UCSD-AML1 (cell line): ENCODE measurements around the gene TOMM40L.
"Not testable (repeated sequence)": the region's sequence is repeated elsewhere in the genome, so short reads cannot be mapped to it uniquely, and the experiment has no call there.

Experiments
- DNase-seq: peaks from one replicate; lab custom pipeline; 2025; ENCODE audit not compliant: unreplicated experiment; lab: John Stamatoyannopoulos, UW

Gene TOMM40L

GRCh38 chr1:161251579-161251978 is 25.7 kb downstream of the TOMM40L start:
- no peak for DNase-seq

DNA sequence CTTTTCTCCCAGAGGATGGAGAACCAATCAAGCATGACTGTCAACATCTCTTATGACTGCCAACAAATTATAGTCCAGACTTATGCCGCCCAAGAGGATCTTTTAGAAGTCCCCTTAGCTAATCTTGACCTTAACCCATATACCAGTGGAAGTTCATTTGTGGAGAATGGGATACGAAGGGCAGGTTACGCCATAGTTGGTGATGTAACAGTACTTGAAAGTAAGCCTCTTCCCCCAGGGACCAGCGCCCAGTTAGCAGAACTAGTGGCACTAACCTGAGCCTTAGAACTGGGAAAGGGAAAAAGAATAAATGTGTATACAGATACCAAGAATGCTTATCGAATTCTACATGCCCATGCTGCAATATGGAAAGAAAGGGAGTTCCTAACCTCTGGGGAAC is 29.4 kb downstream of the TOMM40L start:
- DNase-seq: not testable (repeated sequence)

- DNase-seq: not testable (repeated sequence)
Measured at GRCh38 chr1:161255955-161256520, 30.2 kb downstream of the TOMM40L start.

DNA sequence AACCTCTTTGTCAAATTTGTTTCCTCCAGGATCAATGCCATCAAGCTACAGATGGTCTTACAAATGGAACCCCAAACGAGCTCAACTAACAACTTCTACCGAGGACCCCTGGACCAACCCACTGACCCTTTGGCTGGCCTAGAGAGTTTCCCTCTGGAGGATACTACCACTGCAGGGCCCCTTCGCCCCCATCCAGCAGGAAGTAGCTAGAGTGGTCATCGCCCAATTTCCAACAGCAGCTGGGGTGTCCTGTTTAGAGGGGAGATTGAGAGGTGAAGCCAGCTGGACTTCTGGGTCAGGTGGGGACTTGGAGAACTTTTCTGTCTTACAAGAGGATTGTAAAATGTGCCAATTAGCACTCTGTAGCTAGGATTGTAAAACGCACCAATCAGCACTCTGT is 31.2 kb downstream of the TOMM40L start:
- not testable (repeated sequence) for DNase-seq

DNA sequence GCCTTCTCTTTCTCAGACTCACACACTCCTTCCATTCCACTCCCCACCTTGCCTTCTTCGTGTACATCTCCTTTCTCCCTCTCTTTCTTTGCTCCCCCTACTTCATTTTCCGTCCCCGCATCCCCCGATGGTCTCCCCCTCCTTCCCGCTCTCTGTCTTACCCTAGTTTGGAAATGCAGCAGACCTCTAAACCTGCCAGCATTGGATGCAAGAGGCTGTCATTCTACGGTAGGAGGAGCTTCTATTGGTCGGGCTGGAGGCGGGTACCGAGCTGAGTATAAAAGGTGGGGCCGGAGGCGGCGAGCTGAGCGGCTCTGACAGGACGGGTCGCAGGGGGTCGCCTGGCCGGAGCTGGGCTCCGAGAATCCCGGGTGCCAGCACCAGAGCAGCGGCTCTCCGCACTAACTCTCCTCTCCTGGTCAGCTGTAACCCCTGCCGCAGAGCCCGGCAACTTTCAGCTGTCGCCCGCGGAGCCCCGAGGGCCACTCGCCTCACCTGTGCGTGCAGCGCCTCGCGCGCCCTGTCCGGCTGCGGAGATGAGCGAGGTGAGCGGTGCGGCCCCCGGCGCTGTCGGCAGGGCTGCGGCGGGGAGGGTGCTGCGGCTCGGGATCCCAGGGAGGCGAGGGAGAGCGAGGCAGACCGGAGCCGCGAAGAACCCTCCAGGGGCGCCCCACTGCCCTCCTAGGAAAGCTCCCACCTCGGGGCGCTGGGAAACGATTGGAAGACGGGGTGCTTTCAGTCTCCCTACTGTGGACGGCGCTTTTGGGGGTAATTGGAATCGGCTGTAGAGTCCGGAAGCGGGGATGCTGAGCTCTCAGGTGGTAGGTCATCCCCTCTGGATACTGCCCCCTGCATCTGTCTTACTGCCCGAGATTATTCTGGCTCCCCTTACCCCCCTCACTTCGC is 32.8 kb downstream of the TOMM40L start, which contains the start of gene PCP4L1:
PCP4L1 (plus strand) TSS at position 307 of the 906 bp plus-strand sequence; CDS start at position 537, 230 bp downstream.
- no peak for DNase-seq

DNA sequence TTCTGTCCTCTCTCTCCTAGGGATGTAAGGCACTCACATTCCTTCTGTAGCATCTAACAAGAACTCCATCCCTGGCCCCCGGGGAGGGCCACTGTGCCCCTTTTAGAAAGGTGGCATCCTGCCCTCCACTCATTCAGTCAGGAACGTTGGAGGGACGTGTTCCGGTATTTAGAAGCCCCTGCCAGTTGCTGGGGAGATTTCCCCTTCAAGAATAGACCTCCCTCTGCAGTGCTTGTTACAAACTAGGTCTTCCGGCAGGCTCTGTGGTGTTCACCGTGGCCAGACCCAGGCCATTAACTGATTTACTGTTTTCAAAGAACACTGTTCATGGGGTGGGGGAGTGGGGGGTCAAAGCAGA is 33.5 kb downstream of the TOMM40L start:
- DNase-seq: no peak

DNA sequence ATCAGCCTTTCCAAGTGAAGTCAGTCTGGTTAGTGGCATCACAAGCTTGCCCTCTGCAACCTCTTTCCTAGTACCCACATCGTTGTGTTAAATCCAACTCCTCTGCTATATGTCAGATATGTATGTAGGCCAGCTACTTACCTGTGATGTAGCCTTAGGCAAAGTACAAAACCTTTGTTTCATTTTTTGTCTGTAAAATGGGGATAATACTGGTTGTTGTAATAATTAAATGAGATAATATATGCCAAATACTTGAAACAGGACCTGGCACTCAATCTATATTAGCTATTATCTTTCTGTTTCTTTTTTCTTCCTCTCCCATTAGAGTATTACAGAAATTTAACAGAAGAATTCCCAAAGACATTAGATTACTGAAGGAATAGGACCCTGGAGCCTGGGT is 33.9 kb downstream of the TOMM40L start:
- DNase-seq: no peak

GRCh38 chr1:161260376-161261260 is 34.8 kb downstream of the TOMM40L start:
- no peak for DNase-seq

DNA sequence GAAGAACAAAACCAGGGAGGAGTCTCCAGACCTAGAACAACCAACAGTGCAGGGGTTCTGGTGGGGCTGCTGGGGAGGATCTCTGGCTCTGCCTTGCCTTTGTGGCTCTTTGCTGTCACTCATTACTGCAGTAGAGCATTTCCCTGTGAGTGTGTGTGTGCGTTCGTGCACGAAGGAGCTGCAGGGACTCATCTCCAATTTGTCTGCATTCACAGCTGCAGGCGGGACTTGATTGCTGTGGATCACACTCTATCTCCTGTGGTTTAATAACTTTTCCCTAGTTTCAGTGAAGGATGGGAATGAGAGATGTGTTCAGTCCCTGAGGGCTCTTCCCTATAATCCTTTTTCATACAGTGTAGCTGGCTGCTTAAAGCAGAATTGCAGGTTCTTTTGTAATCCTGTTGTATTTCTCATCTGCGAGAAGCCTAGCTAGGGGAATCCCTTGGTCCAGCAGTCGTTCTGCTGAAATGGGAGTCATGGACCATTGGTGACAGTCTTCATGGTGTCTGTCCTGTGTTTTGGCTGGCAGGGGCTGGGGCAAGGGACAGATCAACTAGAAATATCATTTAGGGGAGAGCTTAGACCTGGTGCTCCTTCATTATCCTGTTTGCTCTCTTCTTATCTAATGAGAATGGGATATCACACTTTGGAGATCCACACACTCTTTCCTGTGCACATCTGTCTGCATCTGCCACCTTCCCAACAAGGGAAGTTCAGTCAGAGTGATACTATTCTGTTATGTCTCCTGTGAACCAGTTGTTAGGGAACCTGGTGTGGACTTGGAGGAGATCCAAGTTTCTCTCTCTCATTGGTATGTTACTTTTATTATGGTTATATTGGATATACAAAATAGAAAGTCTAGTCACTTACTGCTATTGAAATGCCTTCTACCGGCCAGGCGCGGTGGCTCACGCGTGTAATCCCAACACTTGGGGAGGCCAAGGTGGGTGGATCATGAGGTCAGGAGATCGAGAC is 35.7 kb downstream of the TOMM40L start:
- no peak for DNase-seq

DNA sequence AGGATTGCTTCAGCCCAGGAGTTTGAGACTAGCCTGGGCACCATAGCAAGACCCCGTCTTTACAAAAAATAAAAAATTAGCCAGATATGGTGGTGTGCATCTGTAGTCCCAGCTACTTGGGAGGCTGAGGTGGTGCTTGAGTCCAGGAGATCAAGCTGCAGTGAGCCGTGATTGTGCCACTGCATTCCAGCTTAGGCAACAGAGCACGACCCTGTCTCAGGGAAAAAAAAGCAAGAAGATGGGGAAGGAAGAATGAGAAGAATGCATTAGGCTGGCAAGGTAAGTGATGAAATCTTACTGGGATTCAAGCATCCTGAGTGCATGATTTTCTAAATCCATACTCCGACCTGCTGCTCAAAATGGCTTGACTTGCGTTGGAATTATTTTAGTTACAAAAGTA is 39.4 kb downstream of the TOMM40L start:
- no peak for DNase-seq

DNA sequence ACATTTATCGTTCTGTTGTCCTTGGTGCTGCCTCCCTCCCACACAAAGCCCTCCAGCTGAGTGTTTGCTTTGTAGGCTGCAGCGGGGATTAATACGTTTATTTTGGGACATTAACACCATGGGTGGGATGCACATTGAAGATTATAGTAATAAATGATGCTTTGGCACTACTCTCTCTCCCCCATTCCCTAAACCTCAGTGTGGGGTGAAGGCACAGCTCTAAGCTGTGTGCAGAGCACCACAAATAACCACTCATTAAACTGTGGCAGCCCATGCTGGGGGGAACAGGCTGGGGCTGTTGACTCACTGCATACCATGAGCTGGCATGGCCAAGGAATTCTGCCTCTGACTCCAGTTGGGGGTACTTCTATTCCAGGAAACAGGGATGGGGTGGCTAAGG is 40.3 kb downstream of the TOMM40L start:
- DNase-seq: no peak

DNA sequence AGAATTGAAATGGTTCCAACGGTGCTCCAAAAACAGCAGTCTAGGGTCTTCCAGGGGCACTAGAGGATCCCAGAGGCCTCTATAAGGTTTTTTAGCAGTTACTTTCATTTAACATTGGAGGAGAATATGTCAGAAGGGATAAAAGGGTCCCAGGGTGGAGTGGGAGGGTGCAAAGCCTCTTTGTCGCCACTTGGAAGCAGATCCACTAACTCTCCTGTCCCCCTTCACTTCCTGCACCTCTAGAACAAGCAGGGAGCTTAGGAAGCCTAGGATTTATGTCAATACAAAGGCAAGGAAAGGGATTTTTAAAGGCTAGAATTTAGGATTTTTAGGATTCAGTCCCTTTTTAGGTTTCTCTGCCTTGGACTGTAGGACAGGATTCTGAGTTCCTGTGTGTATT is 41.0 kb downstream of the TOMM40L start:
- DNase-seq: no peak

DNA sequence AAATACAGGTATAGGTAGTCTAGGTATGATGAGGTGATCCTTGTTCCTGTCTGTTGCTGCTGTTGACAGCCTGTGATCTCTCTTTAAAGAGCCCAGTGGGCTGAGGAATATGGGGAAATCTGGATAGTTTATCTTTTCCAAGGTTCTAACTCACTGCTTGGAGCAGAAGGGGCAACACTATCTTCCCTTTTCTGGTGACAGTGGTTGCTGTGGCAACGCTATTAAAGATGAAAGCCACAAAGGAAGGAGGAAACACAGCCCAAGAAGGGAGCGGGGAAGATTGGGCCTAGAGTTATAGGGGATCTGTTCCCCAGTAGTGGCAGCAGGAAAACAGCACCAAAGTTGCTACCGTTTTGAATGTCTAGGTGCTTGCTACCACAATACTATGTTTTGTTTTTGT is 41.5 kb downstream of the TOMM40L start:
- DNase-seq: no peak

DNA sequence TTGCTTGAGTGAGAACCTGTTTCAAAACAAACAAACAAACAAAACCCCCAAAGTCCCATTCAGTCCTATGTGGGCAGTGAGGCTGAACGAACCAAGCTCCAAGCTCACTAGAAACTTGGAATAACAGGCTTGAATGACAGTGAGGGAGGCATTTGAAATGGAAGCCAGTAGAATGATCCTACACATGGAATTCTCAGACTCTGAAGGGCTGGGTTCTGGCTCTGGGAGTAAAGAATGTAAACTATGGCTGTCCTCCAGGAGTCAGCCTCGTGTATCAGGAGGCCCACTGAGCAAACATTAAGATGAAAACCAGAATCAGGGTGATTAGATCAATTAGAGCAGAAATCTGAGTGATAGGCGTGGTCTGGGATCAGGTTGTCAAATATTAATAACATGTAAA is 47.5 kb downstream of the TOMM40L start:
- DNase-seq: no peak

DNA sequence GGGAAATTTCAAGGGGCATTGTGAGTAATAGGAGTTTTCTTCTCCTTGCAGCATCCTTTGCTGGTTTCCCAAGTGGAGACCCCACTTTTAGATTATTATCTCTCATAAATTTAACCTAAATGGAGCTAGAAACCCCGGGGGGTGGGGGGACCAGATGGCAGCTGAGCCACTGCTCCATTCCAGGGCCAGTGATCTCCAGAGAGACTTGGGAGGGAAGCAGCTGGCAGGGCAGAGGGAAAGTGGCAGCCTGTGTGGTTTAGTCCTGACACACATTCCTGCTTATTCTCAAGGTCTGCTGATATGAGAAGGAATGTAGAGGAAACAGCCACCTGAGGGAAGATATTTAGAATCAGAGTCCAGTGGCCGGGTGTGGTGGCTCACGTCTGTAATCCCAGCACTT is 49.0 kb downstream of the TOMM40L start:
- DNase-seq: no peak
